NCI-H446 treated with DMSO at 0.1 percent for 48 hours (cell line): ENCODE data around the gene ST6GAL1.
"Not testable (repeated sequence)": the region's sequence is repeated elsewhere in the genome, so short reads cannot be mapped to it uniquely, and the experiment has no call there.

Experiments
- DNase-seq: peaks from one replicate; lab custom pipeline; 2025; lab: John Stamatoyannopoulos, UW

Gene ST6GAL1

GRCh38 chr3:187021748-187022402, 91.5 kb downstream of the ST6GAL1 start:
- DNase-seq = no peak

GRCh38 chr3:187022403-187023029, 92.2 kb downstream of the ST6GAL1 start:
- no peak for DNase-seq

- not testable (repeated sequence) for DNase-seq
These were observed 93.0 kb downstream of the ST6GAL1 start for GRCh38 chr3:187023340-187023739.

GRCh38 chr3:187024536-187025226, 94.4 kb downstream of the ST6GAL1 start:
- no peak for DNase-seq

- no peak for DNase-seq
These were observed 94.9 kb downstream of the ST6GAL1 start for GRCh38 chr3:187025254-187025655.

GRCh38 chr3:187025656-187026316, 95.5 kb downstream of the ST6GAL1 start:
- no peak for DNase-seq

GRCh38 chr3:187026317-187026670, 96.0 kb downstream of the ST6GAL1 start:
- DNase-seq = no peak

- DNase-seq = no peak
These were observed 97.4 kb downstream of the ST6GAL1 start for GRCh38 chr3:187027531-187028278.

- DNase-seq = no peak
These were observed 101.6 kb downstream of the ST6GAL1 start for GRCh38 chr3:187031934-187032333.

GRCh38 chr3:187036394-187036793, 106.1 kb downstream of the ST6GAL1 start:
- DNase-seq = no peak

GRCh38 chr3:187039100-187039722, 108.9 kb downstream of the ST6GAL1 start:
- DNase-seq = no peak

- DNase-seq = no peak
These were observed 109.5 kb downstream of the ST6GAL1 start for GRCh38 chr3:187039723-187040414.

- no peak for DNase-seq
These were observed 110.4 kb downstream of the ST6GAL1 start for GRCh38 chr3:187040516-187041361.

- no peak for DNase-seq
These were observed 111.3 kb downstream of the ST6GAL1 start for GRCh38 chr3:187041362-187042307.

- DNase-seq = no peak
These were observed 112.0 kb downstream of the ST6GAL1 start for GRCh38 chr3:187042346-187042745.

GRCh38 chr3:187042874-187043458, 112.6 kb downstream of the ST6GAL1 start:
- no peak for DNase-seq

- DNase-seq = no peak
These were observed 113.9 kb downstream of the ST6GAL1 start for GRCh38 chr3:187044206-187044605.

- no peak for DNase-seq
These were observed 114.7 kb downstream of the ST6GAL1 start for GRCh38 chr3:187044867-187045552.
